Vagina (tissue), 2 donors: Measurements from ENCODE around the gene NUDT17.

ENCODE experiments used
- POLR2A ChIP-seq, 2 donors: fragments of 450-650 bp; IDR thresholded peaks; one replicate each; pipeline ENCODE4 v1.6.1; 2017; ENCODE audit warnings: antibody characterized with exemption in 2 of 2, mild to moderate bottlenecking in 2 of 2, moderate library complexity in 2 of 2
- POLR2AphosphoS5 ChIP-seq, 2 donors: sonication (generic); formaldehyde crosslinking; IDR thresholded peaks; one replicate each; pipeline ENCODE4 v1.9.0; 2017; ENCODE audit warnings: antibody characterized with exemption in 2 of 2, mild to moderate bottlenecking in 2 of 2, low read depth in 1 of 2; ENCODE audit not compliant: insufficient read depth in 1 of 2
- TF ChIP-seq, protein P1 (sequence below), 3 experiments: fragments of 450-650 bp in 2 of 3; fragments of 200-600 bp in 1 of 3; sonication (generic) in 1 of 3; IDR thresholded peaks; one replicate each; pipeline ENCODE4 v1.5.1; 2017 to 2019; ENCODE audit warnings: antibody characterized with exemption in 3 of 3, mild to moderate bottlenecking in 2 of 3, moderate library complexity in 2 of 3

DNA sequence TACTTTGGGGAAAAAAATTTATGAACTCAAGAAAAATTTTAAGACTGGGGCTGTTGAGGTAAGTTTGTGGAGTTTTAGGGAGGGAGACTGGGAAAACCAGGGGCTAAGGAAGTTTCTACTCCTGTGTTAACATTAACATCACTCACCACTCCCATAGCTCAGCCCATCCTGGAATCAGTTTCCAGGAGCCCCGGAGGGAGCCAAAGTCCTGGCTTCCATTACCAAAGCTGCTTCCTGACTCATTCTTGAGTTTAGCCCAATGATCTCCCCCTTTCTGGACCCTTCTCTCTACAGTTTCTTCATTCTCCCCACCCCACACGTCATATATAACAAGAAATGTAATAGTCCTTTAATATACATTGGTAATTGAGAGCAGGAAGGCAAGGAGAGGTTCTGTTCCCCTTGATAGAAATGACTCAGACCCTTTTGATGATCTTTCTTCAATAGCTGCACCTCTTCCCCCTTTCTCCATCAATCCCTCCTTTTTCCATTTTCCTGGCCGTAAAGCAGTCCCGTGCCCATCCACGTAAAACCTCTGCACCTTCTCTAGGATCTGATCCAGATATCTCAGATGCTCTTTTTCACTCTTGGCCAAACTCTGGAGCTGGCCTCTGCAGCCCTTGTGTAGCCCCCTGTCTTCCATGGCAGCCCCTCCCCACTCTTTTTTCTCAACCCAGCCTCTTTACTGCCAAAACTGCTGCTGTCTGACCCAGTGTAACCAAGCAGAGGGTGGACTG lies 18.0 kb downstream of the NUDT17 start:
- TF ChIP-seq, protein P1, sequence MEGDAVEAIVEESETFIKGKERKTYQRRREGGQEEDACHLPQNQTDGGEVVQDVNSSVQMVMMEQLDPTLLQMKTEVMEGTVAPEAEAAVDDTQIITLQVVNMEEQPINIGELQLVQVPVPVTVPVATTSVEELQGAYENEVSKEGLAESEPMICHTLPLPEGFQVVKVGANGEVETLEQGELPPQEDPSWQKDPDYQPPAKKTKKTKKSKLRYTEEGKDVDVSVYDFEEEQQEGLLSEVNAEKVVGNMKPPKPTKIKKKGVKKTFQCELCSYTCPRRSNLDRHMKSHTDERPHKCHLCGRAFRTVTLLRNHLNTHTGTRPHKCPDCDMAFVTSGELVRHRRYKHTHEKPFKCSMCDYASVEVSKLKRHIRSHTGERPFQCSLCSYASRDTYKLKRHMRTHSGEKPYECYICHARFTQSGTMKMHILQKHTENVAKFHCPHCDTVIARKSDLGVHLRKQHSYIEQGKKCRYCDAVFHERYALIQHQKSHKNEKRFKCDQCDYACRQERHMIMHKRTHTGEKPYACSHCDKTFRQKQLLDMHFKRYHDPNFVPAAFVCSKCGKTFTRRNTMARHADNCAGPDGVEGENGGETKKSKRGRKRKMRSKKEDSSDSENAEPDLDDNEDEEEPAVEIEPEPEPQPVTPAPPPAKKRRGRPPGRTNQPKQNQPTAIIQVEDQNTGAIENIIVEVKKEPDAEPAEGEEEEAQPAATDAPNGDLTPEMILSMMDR (IDR thresholded peaks at IDR 0.05) = no peak
- TF ChIP-seq POLR2A (IDR thresholded peaks at IDR 0.05) = no peak
- TF ChIP-seq POLR2AphosphoS5 (IDR thresholded peaks at IDR 0.05; ENCODE audit: insufficient read depth in 1 of 2, low read depth in 1 of 2) = no peak
